Right kidney (tissue), 9 donors: ENCODE measurements around the gene NET1.
"Not testable (repeated sequence)": the region's sequence is repeated elsewhere in the genome, so short reads cannot be mapped to it uniquely, and the experiment has no call there.

Source experiments
- DNase-seq: peaks from one replicate; pipeline ENCODE4 v3.0.0-alpha.2; 2016
- long read RNA-seq, 8 donors: transcript quantifications; one replicate each; lab custom pipeline, GENCODE V29; 2026

Gene NET1, protein sequence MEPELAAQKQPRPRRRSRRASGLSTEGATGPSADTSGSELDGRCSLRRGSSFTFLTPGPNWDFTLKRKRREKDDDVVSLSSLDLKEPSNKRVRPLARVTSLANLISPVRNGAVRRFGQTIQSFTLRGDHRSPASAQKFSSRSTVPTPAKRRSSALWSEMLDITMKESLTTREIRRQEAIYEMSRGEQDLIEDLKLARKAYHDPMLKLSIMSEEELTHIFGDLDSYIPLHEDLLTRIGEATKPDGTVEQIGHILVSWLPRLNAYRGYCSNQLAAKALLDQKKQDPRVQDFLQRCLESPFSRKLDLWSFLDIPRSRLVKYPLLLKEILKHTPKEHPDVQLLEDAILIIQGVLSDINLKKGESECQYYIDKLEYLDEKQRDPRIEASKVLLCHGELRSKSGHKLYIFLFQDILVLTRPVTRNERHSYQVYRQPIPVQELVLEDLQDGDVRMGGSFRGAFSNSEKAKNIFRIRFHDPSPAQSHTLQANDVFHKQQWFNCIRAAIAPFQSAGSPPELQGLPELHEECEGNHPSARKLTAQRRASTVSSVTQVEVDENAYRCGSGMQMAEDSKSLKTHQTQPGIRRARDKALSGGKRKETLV
- long read RNA-seq, donor 1, transcript NET1-202 (10 exons, 3,253 nt): major isoform, 11 of 13 reads
- long read RNA-seq, donor 1, partial matches to known transcripts: 0 of 13 reads
- long read RNA-seq, donor 1, other reads (novel, unspliced or antisense): 0 of 13 reads
- long read RNA-seq, donor 2, transcript NET1-202 (10 exons, 3,253 nt): major isoform, 15 of 17 reads
- long read RNA-seq, donor 2, partial matches to known transcripts: 0 of 17 reads
- long read RNA-seq, donor 2, other reads (novel, unspliced or antisense): 0 of 17 reads
- long read RNA-seq, donor 3, transcript NET1-202 (10 exons, 3,253 nt): major isoform, 9 of 10 reads
- long read RNA-seq, donor 3, partial matches to known transcripts: 0 of 10 reads
- long read RNA-seq, donor 3, other reads (novel, unspliced or antisense): 0 of 10 reads
- long read RNA-seq, donor 4, transcript NET1-202 (10 exons, 3,253 nt): major isoform, 11 of 19 reads
- long read RNA-seq, donor 4, partial matches to known transcripts: 5 of 19 reads
- long read RNA-seq, donor 4, other reads (novel, unspliced or antisense): 0 of 19 reads
- long read RNA-seq, donor 5, transcript NET1-202 (10 exons, 3,253 nt): major isoform, 15 of 21 reads
- long read RNA-seq, donor 5, transcript NET1-201 (12 exons, 3,402 nt): minor isoform, 6 of 21 reads
- long read RNA-seq, donor 5, partial matches to known transcripts: 0 of 21 reads
- long read RNA-seq, donor 5, other reads (novel, unspliced or antisense): 0 of 21 reads
- long read RNA-seq, donor 6, transcript NET1-202 (10 exons, 3,253 nt): major isoform, 14 of 20 reads
- long read RNA-seq, donor 6, partial matches to known transcripts: 5 of 20 reads
- long read RNA-seq, donor 6, other reads (novel, unspliced or antisense): 0 of 20 reads
- long read RNA-seq, donor 7, transcript NET1-202 (10 exons, 3,253 nt): major isoform, 21 of 110 reads
- long read RNA-seq, donor 7, partial matches to known transcripts: 86 of 110 reads
- long read RNA-seq, donor 7, other reads (novel, unspliced or antisense): 0 of 110 reads
- long read RNA-seq, donor 8, transcript NET1-202 (10 exons, 3,253 nt): major isoform, 18 of 26 reads
- long read RNA-seq, donor 8, partial matches to known transcripts: 5 of 26 reads
- long read RNA-seq, donor 8, other reads (novel, unspliced or antisense): 0 of 26 reads

GRCh38 chr10:5412277-5412941 is at the start of gene NET1:
Gene NET1, plus strand, starts transcription at chr10:5412557. Its CDS starts 136 bp downstream, at chr10:5412693.
- DNase-seq: peak; percentile 87

GRCh38 chr10:5362873-5363272 is 49.5 kb upstream of the NET1 start:
- DNase-seq: no peak

- peak; percentile 13 for DNase-seq
Observed at GRCh38 chr10:5364374-5364773, 48.0 kb upstream of the NET1 start.

DNA sequence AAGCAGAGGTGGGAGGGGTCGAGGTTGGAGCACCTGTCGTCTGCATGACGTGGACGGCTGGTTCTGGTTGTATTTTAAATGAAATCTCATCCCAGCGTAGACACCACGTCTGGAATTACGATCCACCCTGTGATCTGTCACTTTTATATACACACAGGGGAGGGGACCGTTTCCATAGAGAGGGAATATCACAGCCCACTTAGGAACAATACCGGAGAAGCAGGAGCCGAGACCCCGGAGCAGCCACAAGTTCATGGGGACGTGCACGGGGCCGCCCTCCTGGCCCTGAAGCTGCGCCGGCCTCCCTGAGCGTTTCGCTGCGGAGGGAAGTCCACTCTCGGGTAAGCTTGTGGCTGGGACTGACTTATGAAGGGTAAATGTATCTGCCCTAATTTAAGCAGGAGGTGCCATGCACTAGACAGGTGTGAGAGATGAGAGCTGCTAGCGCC is 47.4 kb upstream of the NET1 start, which contains the start of gene UCN3:
UCN3 (plus strand) TSS at position 77 of the 449 bp plus-strand sequence. CDS start 8,755 bp downstream, outside the sequence.
- peak; percentile 35 for DNase-seq

DNA sequence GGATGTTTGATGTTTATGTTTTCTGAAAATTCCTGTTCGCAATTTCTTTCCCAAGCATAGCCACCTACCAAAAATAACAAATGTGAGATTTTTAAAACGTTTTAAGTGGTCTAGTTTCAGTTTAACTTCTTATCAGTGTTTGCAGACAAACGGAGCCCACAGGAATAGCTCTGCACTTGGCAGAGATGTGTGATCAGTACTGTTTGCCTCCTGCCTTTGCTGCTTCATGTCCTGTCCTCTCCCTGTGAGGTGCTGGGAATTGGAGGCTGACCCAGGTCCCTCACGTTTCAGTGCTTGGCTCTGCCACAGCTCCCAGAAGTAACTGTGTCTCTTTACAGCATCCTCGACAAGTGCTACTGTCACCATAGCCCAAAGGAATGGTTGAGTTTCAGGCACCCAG is 46.4 kb upstream of the NET1 start:
- DNase-seq: no peak

DNA sequence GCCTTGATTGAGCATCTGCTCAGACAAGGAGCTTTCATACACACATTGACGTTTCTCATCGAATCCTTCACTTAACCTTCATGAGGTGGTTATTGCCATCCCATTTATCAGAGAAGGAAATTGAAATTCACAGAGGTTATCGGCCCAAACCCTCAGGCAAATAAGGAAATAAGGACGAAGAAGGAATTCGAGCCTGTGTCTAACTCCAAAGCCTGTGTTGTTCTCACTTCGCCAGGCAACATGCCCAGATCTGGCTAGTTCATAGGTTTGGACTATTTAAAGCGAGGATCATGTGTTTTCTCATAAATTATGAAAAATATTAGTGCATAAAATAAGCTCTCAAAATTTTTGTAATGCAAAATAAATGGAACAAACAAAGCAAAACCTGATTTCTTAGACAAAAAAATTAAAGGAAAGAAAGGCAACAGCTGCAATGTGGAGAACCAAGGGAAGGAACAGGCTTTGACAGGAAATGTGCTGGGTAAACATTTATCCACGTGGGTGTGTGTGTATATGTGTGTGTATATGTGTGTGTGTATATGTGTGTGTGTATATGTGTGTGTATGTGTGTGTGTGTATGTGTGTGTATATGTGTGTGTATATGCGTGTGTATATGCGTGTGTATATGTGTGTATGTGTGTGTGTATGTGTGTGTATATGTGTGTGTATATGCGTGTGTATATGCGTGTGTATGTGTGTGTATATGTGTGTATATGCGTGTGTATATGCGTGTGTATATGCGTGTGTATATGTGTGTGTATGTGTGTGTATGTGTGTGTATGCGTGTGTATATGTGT is 42.8 kb upstream of the NET1 start:
- no peak for DNase-seq

DNA sequence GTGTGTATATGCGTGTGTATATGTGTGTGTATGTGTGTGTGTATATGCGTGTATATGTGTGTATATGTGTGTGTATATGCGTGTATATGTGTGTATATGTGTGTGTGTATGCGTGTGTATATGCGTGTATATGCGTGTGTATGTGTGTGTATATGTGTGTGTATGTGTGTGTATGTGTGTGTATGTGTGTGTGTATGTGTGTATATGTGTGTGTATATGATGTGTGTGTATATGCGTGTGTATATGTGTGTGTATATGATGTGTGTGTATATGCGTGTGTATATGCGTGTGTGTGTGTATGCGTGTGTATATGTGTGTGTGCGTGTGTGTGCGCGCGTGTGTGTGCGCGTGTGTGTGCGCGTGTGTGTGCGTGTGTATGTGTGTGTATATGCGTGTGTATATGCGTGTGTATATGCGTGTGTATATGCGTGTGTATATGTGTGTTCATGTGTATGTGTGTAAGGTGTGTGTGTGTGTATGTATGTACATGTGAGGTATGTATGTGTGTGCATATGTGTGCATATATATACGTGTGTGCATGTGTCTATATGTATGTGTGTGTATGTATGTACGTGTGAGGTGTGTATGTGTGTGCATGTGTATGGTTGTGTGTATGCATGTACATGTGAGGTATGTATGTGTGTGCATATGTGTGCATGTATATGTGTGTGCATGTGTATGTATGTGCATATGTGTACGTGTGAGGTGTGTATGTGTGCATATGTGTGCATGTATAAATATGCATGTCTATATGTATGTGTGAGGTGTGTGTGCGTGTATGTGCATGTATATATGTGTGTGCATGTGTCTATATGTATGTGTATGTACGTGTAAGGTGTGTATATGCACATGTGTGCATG is 41.6 kb upstream of the NET1 start:
- no peak for DNase-seq

DNA sequence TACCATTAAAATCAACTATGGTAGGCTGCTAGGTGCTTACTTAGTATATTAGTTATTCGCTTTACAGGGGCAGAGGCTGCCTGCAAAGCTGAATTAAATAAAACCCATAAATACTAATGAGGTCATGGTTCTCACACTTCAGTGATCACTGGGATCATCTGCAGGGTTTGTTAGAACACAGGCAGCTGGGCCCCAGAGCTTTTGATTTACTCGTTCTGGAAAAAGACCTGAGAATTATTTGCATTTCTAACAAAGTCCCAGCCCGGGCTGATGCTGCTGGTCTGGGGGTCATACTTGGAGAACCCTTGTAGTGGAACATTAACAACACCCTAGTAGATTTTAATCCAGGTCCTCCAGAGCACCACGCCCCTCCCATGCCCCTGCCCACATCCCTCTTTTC is 39.0 kb upstream of the NET1 start:
- DNase-seq: peak; percentile 28

DNA sequence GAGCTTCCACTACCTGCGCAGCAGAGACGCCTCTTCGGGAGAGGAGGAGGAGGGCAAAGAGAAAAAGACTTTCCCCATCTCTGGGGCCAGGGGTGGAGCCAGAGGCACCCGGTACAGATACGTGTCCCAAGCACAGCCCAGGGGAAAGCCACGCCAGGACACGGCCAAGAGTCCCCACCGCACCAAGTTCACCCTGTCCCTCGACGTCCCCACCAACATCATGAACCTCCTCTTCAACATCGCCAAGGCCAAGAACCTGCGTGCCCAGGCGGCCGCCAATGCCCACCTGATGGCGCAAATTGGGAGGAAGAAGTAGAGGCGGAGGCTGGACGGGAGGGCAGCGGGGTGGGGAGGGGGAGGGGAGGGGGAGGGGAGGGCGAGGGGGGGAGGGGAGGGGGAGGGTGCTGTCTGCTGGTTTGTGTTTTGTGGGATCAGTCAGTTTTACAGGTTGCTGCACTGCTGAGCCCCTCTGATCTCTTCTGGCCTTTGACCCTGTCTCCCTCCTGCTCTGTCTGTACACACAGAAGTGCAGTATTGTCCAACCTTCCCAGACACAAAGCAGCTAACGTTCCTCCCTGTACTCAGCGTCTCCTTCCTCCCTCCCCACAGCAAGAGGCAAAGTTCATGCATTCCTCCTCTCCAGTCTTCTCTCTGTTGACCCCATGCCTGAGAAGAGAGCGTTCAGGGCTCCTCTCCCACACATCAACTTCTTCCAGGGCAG is 38.3 kb upstream of the NET1 start:
- DNase-seq: peak; percentile 28

GRCh38 chr10:5376450-5376849 is 35.9 kb upstream of the NET1 start:
- no peak for DNase-seq

- DNase-seq: not testable (repeated sequence)
Observed at GRCh38 chr10:5379202-5379601, 33.2 kb upstream of the NET1 start.

DNA sequence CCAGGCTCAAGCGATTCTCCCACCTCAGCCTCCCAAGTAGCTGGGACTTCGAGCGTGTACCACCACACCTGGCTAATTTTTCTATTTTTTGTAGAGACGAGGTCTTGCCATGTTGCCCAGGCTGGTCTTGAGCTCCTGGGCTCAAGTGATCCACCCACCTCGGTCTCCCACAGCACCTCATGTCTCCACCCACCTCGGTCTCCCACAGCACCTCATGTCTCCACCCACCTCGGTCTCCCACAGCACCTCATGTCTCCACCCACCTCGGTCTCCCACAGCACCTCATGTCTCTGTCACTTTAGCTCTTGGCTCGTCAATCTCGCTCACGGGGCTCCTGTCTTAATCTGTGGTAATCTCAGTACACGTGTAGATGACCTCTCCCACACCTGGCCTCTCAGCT is 32.0 kb upstream of the NET1 start:
- DNase-seq: not testable (repeated sequence)

DNA sequence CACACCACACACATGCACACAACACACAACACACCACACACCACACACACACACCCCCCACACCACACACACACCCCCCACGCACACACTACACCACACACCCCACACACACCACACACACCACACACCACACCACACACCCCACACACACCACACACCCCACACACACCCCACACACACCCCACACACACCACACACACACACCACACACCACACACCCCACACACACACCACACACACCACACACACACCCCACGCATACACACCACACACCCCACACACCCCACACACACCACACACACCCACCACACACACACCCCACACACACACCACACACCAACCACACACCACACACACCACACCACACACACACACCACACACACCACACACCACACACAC is 31.2 kb upstream of the NET1 start:
- DNase-seq: no peak

DNA sequence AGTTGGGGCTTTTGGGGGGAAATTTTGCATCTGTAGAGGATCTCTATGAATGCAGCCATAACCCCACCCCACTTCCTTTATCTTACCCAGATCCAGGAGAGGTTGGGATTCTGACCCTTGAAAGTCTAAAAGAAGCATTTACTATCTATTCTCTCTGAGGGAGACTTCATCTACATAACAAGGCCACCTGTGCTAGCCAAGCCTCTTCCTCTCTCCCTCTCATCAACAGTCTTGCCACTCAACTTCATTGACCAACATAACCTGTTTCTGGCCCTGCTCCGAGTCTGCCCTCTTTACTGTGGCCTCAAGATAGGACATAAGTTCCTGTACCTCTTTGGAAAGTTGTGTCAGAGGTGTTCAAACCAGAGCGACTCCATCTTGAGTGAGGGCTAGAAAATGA is 27.1 kb upstream of the NET1 start:
- DNase-seq: no peak

DNA sequence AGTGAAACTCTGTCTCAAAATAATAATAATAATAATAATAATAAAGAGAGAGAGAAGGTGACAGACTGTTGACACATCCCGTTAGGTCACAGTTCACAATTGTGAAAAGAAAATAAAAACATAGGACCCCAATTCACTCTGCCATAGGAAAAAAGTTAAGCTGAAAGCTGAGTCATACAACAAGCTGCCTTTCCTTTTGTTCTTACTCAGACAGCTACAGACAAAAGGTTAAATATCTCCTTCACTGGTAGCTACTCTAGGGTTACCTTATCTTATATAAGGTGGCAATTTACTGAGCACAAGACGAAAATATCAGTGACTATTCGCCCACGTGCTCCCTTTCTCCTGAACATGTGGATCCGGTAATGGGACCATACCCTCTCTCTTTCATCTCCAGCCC is 25.2 kb upstream of the NET1 start:
- DNase-seq: no peak

DNA sequence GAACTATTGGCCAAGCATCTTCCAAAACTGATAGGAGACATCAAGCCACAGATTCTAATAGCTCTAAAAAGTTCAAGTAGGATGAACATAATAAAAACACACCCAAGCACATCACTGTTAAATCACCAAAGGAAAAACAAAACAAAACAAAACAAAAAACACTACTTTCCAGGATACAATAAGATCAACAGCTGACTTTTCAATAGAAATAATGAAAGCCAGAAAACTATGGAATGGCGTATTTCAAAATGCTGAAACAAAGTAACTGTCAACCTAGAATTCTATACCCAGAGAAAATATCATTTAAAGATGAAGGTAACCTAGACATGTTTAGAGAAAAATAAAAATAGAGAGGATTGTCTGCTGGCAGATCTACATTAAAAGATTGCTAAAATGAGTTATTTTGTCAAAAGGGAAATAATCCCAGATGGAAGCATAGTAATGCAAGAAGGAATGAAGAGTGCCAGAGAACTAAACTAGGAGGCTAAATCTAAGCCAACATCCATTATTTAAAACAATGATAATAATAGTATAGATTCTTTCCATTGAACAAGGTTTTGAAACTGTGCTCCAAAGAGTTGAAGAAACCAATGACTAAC is 21.7 kb upstream of the NET1 start:
- no peak for DNase-seq

DNA sequence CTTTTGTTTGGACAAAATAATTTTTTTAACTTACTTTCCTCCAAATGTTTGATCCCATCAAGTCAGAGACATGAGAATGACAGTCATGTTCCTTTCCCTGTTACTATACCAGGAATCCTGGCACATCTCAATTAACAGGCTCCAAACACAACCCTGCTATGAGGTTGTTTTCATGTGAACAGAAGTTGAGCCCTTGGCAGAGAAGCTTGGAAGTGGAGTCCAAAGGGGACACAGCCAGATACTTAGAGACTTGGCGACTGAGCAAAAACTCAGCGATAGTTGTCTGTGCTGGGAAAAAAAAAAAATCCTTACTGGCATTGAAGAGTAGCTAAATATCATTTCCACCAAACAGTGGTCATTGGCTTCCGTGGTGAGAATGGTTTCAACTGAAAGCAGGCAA is 20.6 kb upstream of the NET1 start:
- DNase-seq: no peak

- DNase-seq: no peak
Observed at GRCh38 chr10:5393529-5393928, 18.8 kb upstream of the NET1 start.
